HepG2 (cell line): ENCODE data around the gene QTRT2. TPM values are rescaled to one million over a fixed set of nuclear protein-coding genes. Genes with fewer than 3 reads are reported as not detected.

Experiments
- ATAC-seq: fragments of 200-7000 bp; cut with Tn5 transposase; 3 replicates; pipeline ENCODE4 v1.9.1; 2020; ENCODE audit warnings: mild to moderate bottlenecking, moderate library complexity
- BruUV-seq: library from RNA; stranded (reverse); fragments of 400-500 nt; replicated peaks from 2 replicates; lab custom pipeline; 2021; lab: Mats Ljungman, UMichigan
- CTCF ChIA-PET: fragments of 300-600 bp; formaldehyde crosslinking; extraction: SDS; loops from one replicate; lab custom pipeline; 2021; ENCODE audit warnings: low total read pairs, inconsistent platforms, low intra/inter-chr PET ratio; lab: Yijun Ruan, JAX
- POLR2A ChIA-PET: fragments of 350-600 bp; sonication (Branson Sonifier 250); formaldehyde crosslinking; loops from one replicate; lab custom pipeline; 2020; ENCODE audit warnings: antibody characterized with exemption, inconsistent platforms; lab: Yijun Ruan, JAX
- DNase-seq: peaks from one replicate; pipeline ENCODE4 v3.0.0-alpha.2; 2015; ENCODE audit warnings: low spot score
- FAIRE-seq: peaks from 3 replicates; lab custom pipeline; 2011; peaks lifted over from hg19 to GRCh38; lab: Jason Lieb, UNC
- H2AFZ ChIP-seq: one replicate; pipeline ENCODE4 v1.6.1; 2011; ENCODE audit warnings: low read length, inconsistent platforms
- H3K27ac ChIP-seq: fragments of 300-600 bp; 3 replicates; pipeline ENCODE4 v1.8.0; 2011; ENCODE audit warnings: mixed run types, mild to moderate bottlenecking, mixed read lengths, low read length, inconsistent platforms; ENCODE audit not compliant: insufficient read depth; ENCODE audit errors: extremely low read length
- H3K27me3 ChIP-seq, 2 experiments: fragments of 200-600 bp in 1 of 2; 2 replicates in 1 of 2; 3 replicates in 1 of 2; pipeline versions ENCODE4 v1.6.0 to v1.8.0; 2011; ENCODE audit warnings: low read length in 2 of 2, mild to moderate bottlenecking in 2 of 2, moderate library complexity in 2 of 2, inconsistent platforms in 1 of 2; ENCODE audit not compliant: insufficient read depth in 2 of 2, control insufficient read depth in 1 of 2
- H3K36me3 ChIP-seq, 2 experiments: fragments of 200-600 bp in 1 of 2; replicated peaks in 1 of 2; 2 replicates in 1 of 2; 3 replicates in 1 of 2; pipeline versions ENCODE4 v1.5.1 to v1.8.0; 2011; ENCODE audit warnings: low read length in 2 of 2, inconsistent platforms in 1 of 2; ENCODE audit not compliant: insufficient read depth in 2 of 2, control insufficient read depth in 1 of 2
- H3K4me1 ChIP-seq: 2 replicates; pipeline ENCODE4 v1.5.1; 2012; ENCODE audit warnings: low read length, inconsistent platforms; ENCODE audit not compliant: insufficient read depth
- H3K4me2 ChIP-seq: 2 replicates; pipeline ENCODE4 v1.6.0; 2011; ENCODE audit warnings: low read depth, low read length, inconsistent platforms
- H3K4me3 ChIP-seq, 3 experiments: fragments of 200-600 bp in 1 of 3; sonication (generic), shearing (Covaris generic) in 1 of 3; replicated peaks in 1 of 3; 2 replicates each; pipeline ENCODE4 v1.5.1; 2011 to 2016; ENCODE audit warnings: low read length in 3 of 3, inconsistent platforms in 2 of 3, low read depth in 2 of 3, mild to moderate bottlenecking in 2 of 3, control low read depth in 1 of 3, mixed read lengths in 1 of 3; ENCODE audit not compliant: insufficient read depth in 1 of 3
- H3K79me2 ChIP-seq: one replicate; pipeline ENCODE4 v1.6.1; 2011; ENCODE audit warnings: low read length, inconsistent platforms; ENCODE audit not compliant: insufficient read depth
- H3K9ac ChIP-seq: 2 replicates; pipeline ENCODE4 v1.6.0; 2011; ENCODE audit warnings: mild to moderate bottlenecking, low read depth, low read length, inconsistent platforms; ENCODE audit not compliant: insufficient read depth
- H3K9me3 ChIP-seq: 2 replicates; pipeline ENCODE4 v1.5.1; 2012; ENCODE audit warnings: mild to moderate bottlenecking, low read length
- H4K20me1 ChIP-seq: 2 replicates; pipeline ENCODE4 v1.6.0; 2011; ENCODE audit warnings: inconsistent platforms, mild to moderate bottlenecking, low read length, moderate library complexity; ENCODE audit not compliant: insufficient read depth
- ATF7 ChIP-seq, 2 experiments: fragments of 450-650 bp in 1 of 2; sonication (generic) in 1 of 2; formaldehyde crosslinking in 1 of 2; IDR thresholded peaks; 2 replicates each; pipeline versions ENCODE4 v1.4.0 to v1.6.1; 2016 to 2020; ENCODE audit warnings: antibody characterized with exemption in 1 of 2, mild to moderate bottlenecking in 1 of 2, missing genetic modification reagents in 1 of 2
- CREB1 ChIP-seq, 2 experiments: fragments of 450-650 bp in 1 of 2; IDR thresholded peaks; 2 replicates each; pipeline ENCODE4 v1.6.1; 2016 to 2017; ENCODE audit warnings: control low read depth in 1 of 2, mild to moderate bottlenecking in 1 of 2, missing compliant biosample characterization in 1 of 2, missing genetic modification characterization in 1 of 2
- CREM ChIP-seq, 2 experiments: sonication (generic) in 1 of 2; formaldehyde crosslinking in 1 of 2; IDR thresholded peaks; 2 replicates each; pipeline versions ENCODE4 v1.4.0 to v1.6.1; 2016 to 2020; ENCODE audit warnings: antibody characterized with exemption in 1 of 2, mild to moderate bottlenecking in 1 of 2, missing genetic modification reagents in 1 of 2
- NFKBIZ ChIP-seq: IDR thresholded peaks from 2 replicates; pipeline ENCODE4 v1.6.1; 2018; ENCODE audit warnings: missing genetic modification reagents, missing compliant biosample characterization
- SUZ12 ChIP-seq: fragments of 150-350 bp; IDR thresholded peaks from 2 replicates; pipeline ENCODE4 v1.6.1; 2014; ENCODE audit warnings: low read depth, low read length
- TCF12 ChIP-seq, 2 experiments: fragments of 450-650 bp in 1 of 2; sonication (generic) in 1 of 2; formaldehyde crosslinking in 1 of 2; IDR thresholded peaks; 2 replicates each; pipeline versions ENCODE4 v1.6.1 to v1.8.0; 2017 to 2022; ENCODE audit warnings: antibody characterized with exemption in 1 of 2, mild to moderate bottlenecking in 1 of 2, missing genetic modification reagents in 1 of 2, moderate library complexity in 1 of 2
- TP53 ChIP-seq: sonication (generic); formaldehyde crosslinking; conservative IDR thresholded peaks from 2 replicates; pipeline ENCODE4 v1.4.0; 2020; ENCODE audit warnings: missing genetic modification reagents
- ZNF124 ChIP-seq: sonication (generic); formaldehyde crosslinking; IDR thresholded peaks from 2 replicates; pipeline ENCODE4 v1.4.0; 2020; ENCODE audit warnings: missing genetic modification reagents
- ZNF383 ChIP-seq: sonication (generic); formaldehyde crosslinking; IDR thresholded peaks from 2 replicates; pipeline ENCODE4 v1.4.0; 2020; ENCODE audit warnings: missing genetic modification reagents, mild to moderate bottlenecking, borderline replicate concordance
- ZNF446 ChIP-seq: sonication (generic); formaldehyde crosslinking; IDR thresholded peaks from 2 replicates; pipeline ENCODE4 v1.5.0; 2020; ENCODE audit warnings: mild to moderate bottlenecking, missing genetic modification reagents
- ZNF546 ChIP-seq: sonication (generic); formaldehyde crosslinking; conservative IDR thresholded peaks from 2 replicates; pipeline ENCODE4 v1.8.1; 2023; ENCODE audit warnings: mild to moderate bottlenecking, missing genetic modification reagents
- ZSCAN22 ChIP-seq: sonication (generic); formaldehyde crosslinking; IDR thresholded peaks from 2 replicates; pipeline ENCODE4 v1.4.0; 2020; ENCODE audit warnings: mild to moderate bottlenecking, missing genetic modification reagents
- WGBS: methylation state at CpG from one replicate; pipeline ENCODE4 v1.1.6; 2017; ENCODE audit warnings: low lambda C conversion rate; 5-methylcytosine and 5-hydroxymethylcytosine counted together
- in situ Hi-C: cut with HindIII; loops from 2 replicates; pipeline ENCODE4 v1.10.0; 2017; ENCODE audit warnings: low pct_unique_long_range_greater_than_20kb; ENCODE audit not compliant: extremely low pct_ligation_motif_present
- intact Hi-C: fragments of 100-400 bp; cut with micrococcal nuclease; formaldehyde crosslinking; loops from one replicate; pipeline ENCODE4 v1.10.0; 2022; ENCODE audit not compliant: unreplicated experiment
- polyA plus RNA-seq, 8 experiments: library from polyadenylated mRNA; depleted of rRNA in 3 of 8; stranded (reverse) in 7 of 8; unstranded in 1 of 8; fragments of >200 nt; fragmentation: Illumina TruSeq in 4 of 8; extraction: Trizol in 4 of 8; gene quantifications; 2 replicates each; pipeline versions ENCODE4 v1.2.1 to v1.2.3, GENCODE V29; 2011 to 2016; ENCODE audit warnings: low read depth in 4 of 8, missing spikeins in 1 of 8, mixed read lengths in 1 of 8; ENCODE audit not compliant: insufficient read depth in 1 of 8
- total RNA-seq, 5 experiments: library from RNA; depleted of rRNA; stranded (reverse); fragments of >200 nt; fragmentation: Illumina TruSeq; extraction: Trizol; gene quantifications; 2 replicates each; pipeline ENCODE4 v1.2.3, GENCODE V29; 2016; ENCODE audit warnings: low read depth in 1 of 5

The QTRT2 gene
- total and polyA plus RNA-seq, 2 of the 13 experiments (the other 11 are each of a cell fraction or from before 2014, with no cell fraction given): 7.1 to 33.4 TPM

DNA sequence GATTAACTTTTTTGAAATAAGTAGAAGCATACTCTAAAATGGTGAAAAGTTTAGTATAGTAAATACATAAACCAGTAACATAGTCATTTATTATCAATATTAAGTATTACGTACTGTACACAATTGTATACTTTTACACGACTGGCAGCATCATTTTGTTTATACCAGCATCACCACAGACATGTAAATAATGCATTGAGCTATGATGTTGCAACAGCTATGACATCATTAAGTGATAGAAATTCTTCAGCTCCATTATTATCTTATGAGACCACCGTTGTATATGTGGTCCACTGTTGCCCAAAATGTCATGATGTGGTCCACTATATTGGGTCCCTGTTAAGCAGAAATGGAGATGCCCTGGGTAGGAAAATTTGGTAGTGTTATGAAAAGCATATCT, 71.0 kb downstream of the QTRT2 start:
- no peaks in the 10 kb centered on the region for H3K36me3 ChIP-seq
- no peak overlapping the region for H3K9ac ChIP-seq
- CTCF ChIA-PET: no interaction called here
- POLR2A ChIA-PET: no interaction called here
- ATAC-seq: no peak
- DNase-seq: no peak
- WGBS: 15% methylated on average over 3 of the region's 3 CpGs
- no peak overlapping the region for H3K4me2 ChIP-seq
- no peak overlapping the region for H2AFZ ChIP-seq
- in situ Hi-C loops: no loop called here
- H3K9me3 ChIP-seq: no peaks in the 10 kb centered on the region
- intact Hi-C loops: no loop called here
- no TSS peak for BruUV-seq
- H3K27me3 ChIP-seq: no peaks in the 10 kb centered on the region; a peak in 1 of 5 replicates
- H4K20me1 ChIP-seq: no peaks in the 10 kb centered on the region
- no peaks in the 10 kb centered on the region for H3K79me2 ChIP-seq
- H3K4me3 ChIP-seq: no peak overlapping the region
- no peak for FAIRE-seq
- TF ChIP-seq ZNF446 (CRISPR knock-in tag): no peak
- no peak for TF ChIP-seq CREM (IDR thresholded peaks at IDR 0.05)
- TF ChIP-seq CREM (CRISPR knock-in tag; IDR thresholded peaks at IDR 0.05): no peak
- TF ChIP-seq TCF12 (IDR thresholded peaks at IDR 0.05): no peak
- TF ChIP-seq TCF12 (CRISPR knock-in tag; IDR thresholded peaks at IDR 0.05): no peak
- no peak for TF ChIP-seq ZNF546
- peak; percentile 37; the same call in 1 of the 2 replicates for TF ChIP-seq CREB1 (IDR thresholded peaks at IDR 0.05)
- TF ChIP-seq CREB1 (CRISPR knock-in tag; IDR thresholded peaks at IDR 0.05): no peak
- no peak for TF ChIP-seq SUZ12
- no peak for TF ChIP-seq ZNF383 (CRISPR knock-in tag)
- TF ChIP-seq TP53 (CRISPR knock-in tag): no peak
- no peak for TF ChIP-seq NFKBIZ (CRISPR knock-in tag)
- TF ChIP-seq ZSCAN22 (CRISPR knock-in tag): no peak
- TF ChIP-seq ATF7 (IDR thresholded peaks at IDR 0.05): peak; percentile 54; the same call in 1 of the 2 replicates
- TF ChIP-seq ATF7 (CRISPR knock-in tag; IDR thresholded peaks at IDR 0.05): no peak
- no peak for TF ChIP-seq ZNF124 (CRISPR knock-in tag)
- no peak overlapping the region for H3K27ac ChIP-seq
- H3K4me1 ChIP-seq: no peaks in the 10 kb centered on the region
